Activated CD4-positive, alpha-beta T cell treated with anti-CD3 and anti-CD28 coated beads, Interleukin-2, amount 50 U/mL, for 48 hours (primary cell): ENCODE data around the gene CERS6.
A peak's percentile ranks its signal among the peaks of the same experiment; 100 is the strongest.

Source experiments
- DNase-seq, 2 experiments: peaks; one replicate each; pipeline ENCODE4 v3.0.0-alpha.2; 2020

CERS6 gene

GRCh38 chr2:168445960-168446359, 10.1 kb upstream of the CERS6 start:
- no peak for DNase-seq

- no peak for DNase-seq
Measured at GRCh38 chr2:168448980-168449379, 7.1 kb upstream of the CERS6 start.

- DNase-seq: no peak
Measured at GRCh38 chr2:168449419-168449818, 6.7 kb upstream of the CERS6 start.

GRCh38 chr2:168450171-168450570, 5.9 kb upstream of the CERS6 start:
- no peak for DNase-seq

DNA sequence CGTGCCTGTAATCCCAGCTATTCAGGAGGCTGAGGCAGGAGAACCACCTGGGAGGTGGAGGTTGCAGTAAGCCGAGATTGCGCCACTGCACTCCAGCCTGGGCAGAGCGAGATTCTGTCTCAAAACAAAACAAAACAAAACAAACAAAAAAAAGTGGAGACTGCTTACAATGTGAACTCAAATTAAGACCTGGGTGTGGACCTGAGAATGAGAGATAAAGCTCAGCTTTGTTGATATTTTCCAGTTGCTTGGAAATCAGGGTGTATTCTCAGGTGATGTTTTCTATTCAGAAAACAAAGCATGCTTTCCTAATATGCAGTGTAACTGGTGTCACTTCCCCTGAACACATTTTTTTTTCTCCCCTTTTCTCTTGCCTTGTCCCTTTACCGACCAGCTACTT, 5.3 kb upstream of the CERS6 start:
- no peak for DNase-seq

- DNase-seq: no peak
Measured at GRCh38 chr2:168452781-168453180, 3.3 kb upstream of the CERS6 start.

DNA sequence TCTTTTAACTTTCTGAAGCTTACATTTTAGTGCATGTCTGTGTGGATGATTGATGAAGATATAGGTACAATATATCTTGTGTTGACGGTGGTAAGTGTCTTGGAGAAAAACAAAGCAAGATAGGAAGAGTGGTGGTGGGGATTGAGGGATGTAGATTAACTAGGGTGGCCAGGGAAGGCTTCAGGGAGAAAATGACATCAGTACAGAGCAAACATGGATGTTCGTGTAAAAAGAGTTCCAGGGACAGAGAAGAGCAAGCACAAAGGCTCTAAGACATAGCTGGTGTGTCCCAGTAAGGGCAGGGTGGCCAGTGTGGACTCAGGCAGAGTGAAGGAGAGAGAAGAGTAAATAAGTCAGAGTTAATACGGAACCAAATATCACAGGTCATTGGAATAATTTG, 2.7 kb upstream of the CERS6 start:
- no peak for DNase-seq

GRCh38 chr2:168454737-168455644, 1.1 kb upstream of the CERS6 start:
- DNase-seq: no peak

GRCh38 chr2:168456521-168457189, 583 bp downstream of the CERS6 start:
- DNase-seq: peak; percentile 48 to 52

DNA sequence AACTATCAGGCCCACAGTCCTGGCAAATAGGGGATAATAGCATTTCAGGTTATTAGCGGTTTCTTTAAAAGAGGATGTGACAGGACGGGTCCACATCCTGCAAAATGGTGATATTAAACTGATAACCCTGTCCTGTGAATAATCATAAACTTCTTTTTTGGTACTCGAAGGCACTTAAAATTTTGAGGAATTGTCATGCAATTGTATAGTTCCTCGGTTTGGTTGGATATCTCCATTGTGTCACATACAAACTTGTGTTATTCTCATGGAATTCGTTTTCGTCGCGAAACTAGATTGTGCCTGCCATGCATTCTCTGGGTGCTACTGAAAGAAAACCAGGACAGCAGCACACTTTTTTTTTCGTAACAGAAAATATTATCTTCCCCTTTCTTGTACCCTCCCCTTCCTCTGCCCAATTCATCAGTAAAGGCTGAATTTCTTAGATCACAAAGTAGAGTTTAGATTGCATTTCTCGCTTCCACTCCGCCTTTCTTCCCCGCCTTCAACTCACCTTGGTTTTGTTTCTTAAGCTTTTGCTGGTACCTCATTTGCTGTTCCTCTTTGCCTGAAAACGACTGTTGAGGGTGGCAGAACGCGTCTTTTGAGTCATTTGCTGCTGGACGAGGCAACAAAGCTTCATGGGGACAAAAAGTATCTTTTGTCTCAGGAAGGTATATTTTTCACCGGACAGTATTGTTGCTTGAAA, 1.3 kb downstream of the CERS6 start:
- DNase-seq: no peak

DNA sequence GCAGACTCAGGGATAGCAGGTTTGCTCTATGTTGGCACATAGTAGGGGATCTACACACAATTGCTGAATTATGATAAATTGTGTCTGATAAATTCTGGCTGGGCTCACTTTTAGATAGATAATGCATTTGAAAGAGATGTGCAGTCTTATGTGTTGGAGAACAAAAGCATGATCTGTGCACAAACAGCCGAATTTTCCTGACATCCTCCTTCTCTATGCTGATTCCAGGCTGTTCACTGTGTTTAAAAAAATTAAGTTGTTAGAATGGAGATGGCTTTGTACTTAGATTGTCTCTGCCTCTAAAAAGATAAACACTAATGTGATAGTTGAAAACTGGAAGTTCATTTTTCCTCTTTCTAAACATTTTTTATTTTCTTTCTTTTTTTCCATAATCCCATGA, 2.1 kb downstream of the CERS6 start:
- DNase-seq: no peak

DNA sequence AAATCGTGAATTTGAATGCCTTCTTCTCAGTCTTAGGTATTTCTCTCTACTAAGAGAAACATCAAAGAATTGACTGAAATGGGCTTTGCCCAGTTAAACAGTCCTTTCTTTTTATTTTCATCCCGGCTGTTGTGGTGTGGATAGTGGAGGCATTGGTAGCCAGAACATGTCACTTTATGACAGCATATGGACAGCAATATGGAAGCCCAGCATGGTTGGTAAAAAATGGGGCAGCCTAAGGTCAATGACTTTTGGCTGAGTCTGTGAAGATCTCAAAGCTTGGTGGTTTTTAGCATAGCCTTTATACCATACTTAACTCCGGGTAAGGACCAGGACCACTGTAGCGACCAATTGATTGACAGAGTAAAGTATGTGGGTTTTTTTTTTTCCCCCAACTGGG, 3.2 kb downstream of the CERS6 start:
- no peak for DNase-seq

DNA sequence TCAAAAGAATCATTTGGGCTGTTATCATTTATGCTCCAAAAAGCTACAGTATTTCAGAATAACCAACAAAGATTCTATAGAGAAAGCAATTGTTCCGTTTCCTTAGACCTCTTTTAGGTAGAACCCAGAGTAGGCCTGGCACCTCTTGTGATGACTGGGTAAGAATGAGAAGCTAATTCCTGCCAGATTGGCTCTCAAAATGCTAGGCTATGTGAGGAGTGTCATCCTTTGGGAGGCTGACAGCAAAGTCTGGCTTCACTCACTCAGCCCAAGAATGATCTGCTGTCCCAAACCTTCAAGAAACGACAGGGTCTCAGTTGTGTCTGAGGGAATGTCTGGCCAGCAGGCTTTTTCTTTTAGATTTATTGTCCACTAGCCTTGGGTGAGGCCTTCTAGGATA, 4.5 kb downstream of the CERS6 start:
- DNase-seq: no peak

- no peak for DNase-seq
Measured at GRCh38 chr2:168461178-168461941, 5.3 kb downstream of the CERS6 start.

GRCh38 chr2:168461942-168462331, 5.9 kb downstream of the CERS6 start:
- DNase-seq: no peak

GRCh38 chr2:168462543-168463045, 6.5 kb downstream of the CERS6 start:
- DNase-seq: no peak

DNA sequence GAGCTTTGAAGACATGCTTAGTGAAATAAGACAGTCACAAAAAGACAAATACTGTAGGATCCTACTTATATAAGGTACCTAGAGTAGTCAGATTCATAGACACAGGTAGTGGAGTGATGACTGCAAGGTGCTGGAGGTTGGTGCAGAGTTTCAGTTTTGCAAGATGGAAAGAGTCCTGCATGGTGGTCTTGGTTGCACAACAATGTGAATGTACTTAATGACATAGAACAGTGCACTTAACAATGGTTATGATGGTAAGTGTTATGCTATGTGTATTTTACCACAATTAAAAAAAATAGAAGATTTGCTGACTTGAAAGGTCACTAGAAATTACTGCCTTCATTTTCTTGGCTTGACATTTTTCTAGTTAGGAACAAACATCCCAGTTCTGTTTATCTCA, 9.5 kb downstream of the CERS6 start:
- no peak for DNase-seq

DNA sequence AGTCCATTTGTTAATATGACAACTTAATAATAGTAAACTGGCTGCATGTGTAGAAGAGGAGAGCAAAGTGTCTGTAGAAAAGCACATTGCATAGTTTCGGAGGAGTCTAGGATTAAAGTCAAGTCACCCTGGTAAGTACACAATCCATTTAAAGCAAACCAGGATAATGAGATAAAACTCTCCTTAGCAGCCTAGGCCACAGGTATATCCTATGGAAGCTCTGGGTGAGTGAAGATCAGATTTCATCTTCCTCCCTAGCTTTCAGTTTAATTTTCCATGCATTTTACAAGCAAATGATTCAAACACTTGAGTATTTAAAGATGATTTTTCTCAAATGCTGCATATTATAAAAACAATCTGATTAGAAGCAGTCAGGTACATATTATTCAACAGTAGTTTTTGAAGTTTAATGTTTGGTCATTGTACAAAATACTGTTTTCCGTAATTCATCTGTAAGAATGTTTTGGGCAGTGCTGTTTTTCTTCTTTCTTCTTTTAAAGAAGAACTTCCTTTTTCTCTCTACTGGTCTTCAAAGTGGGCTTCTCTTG, 10.2 kb downstream of the CERS6 start:
- no peak for DNase-seq

- DNase-seq: no peak
Measured at GRCh38 chr2:168466834-168467565, 10.9 kb downstream of the CERS6 start.

GRCh38 chr2:168467729-168468128, 11.7 kb downstream of the CERS6 start:
- DNase-seq: no peak

DNA sequence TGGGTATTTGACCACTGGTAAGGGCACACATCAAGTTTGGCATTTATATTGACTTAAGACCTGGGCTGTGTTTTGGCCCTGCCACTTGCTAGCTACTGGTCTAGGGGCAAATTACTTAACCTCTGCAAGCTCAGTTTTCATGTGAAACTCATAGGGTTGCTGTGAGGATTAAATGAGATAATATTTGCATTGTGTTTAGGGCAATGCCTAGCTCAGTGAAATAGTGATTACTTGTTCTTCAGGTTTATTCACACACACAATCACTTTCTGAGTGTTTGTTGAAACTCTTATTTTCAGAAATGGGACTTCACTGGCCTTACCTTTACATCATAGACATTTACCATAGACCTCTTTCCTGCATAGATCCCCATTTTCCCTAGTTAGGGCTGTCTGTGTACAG, 12.3 kb downstream of the CERS6 start:
- DNase-seq: no peak
